ENCODE data around the gene PAM.

PAM gene

DNA sequence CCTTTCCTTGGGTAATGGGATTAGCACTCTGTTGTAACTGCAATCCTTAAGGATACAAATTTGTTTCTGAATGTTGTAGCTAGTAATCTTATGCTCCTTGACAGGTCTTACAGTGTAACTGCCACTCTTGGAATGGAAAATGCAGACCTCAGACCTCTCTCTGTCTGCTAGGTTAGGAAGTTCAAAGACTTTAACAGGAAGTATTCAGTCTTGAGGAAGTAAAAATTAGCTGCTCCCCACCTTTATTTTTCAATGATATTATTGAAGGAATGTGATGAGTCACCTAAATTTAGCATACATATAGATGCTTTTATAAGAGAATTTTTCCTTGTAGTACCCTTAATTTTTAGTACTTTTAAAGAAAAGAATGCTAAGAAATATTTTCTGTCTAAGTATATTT, 71.5 kb downstream of the PAM start:
- Histone ChIP-seq H3K27ac (replicated peaks) (no peak overlapping the region), H3K27me3 (ENCODE audit: insufficient read depth, poor library complexity, severe bottlenecking) (no peaks in the 10 kb centered on the region), H3K4me3 (replicated peaks; ENCODE audit: insufficient read depth, low read length) (no peak overlapping the region)
- no peak for DNase-seq (ENCODE audit: low read depth in 1 of 2, low spot score in 1 of 2)
- TF ChIP-seq SPI1 (IDR thresholded peaks at IDR 0.05; ENCODE audit: borderline replicate concordance, low read depth): no peak
- no peak for TF ChIP-seq GABPA (IDR thresholded peaks at IDR 0.05; ENCODE audit: low read depth)
- TF ChIP-seq CTCF (IDR thresholded peaks at IDR 0.05; ENCODE audit: insufficient read depth, low read length): no peak
- TF ChIP-seq POLR2AphosphoS5 (IDR thresholded peaks at IDR 0.05; ENCODE audit: low read depth): no peak
- no peak for TF ChIP-seq REST (IDR thresholded peaks at IDR 0.05; ENCODE audit: insufficient replicate concordance, low read depth)

DNA sequence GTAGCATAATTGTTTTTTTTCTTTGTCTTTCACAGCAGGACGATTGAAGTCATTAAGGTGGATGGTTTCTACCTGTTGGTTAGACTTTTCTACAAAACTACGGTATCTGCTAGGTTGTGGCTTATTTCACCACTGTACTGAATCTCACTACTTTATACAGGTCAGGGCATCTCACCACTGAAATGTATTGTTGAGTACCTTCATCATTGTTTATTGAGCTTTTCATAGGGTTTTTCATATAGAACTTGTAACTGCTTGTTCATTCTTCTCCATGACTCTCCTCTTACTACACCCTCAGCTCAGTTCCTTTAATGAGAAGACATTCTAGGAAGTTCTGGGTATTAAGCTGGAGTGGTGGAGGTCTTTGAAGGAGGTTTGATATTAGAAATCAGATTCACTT, 75.1 kb downstream of the PAM start:
- DNase-seq (ENCODE audit: low read depth in 1 of 2, low spot score in 1 of 2): no peak
- H3K27me3 ChIP-seq (ENCODE audit: insufficient read depth, poor library complexity, severe bottlenecking): no peaks in the 10 kb centered on the region
- no peak overlapping the region for H3K4me3 ChIP-seq (replicated peaks; ENCODE audit: insufficient read depth, low read length)
- no peak overlapping the region for H3K27ac ChIP-seq (replicated peaks)
- TF ChIP-seq POLR2AphosphoS5 (IDR thresholded peaks at IDR 0.05; ENCODE audit: low read depth): no peak
- no peak for TF ChIP-seq REST (IDR thresholded peaks at IDR 0.05; ENCODE audit: insufficient replicate concordance, low read depth)
- no peak for TF ChIP-seq CTCF (IDR thresholded peaks at IDR 0.05; ENCODE audit: insufficient read depth, low read length)
- no peak for TF ChIP-seq SPI1 (IDR thresholded peaks at IDR 0.05; ENCODE audit: borderline replicate concordance, low read depth)
- TF ChIP-seq GABPA (IDR thresholded peaks at IDR 0.05; ENCODE audit: low read depth): no peak

DNA sequence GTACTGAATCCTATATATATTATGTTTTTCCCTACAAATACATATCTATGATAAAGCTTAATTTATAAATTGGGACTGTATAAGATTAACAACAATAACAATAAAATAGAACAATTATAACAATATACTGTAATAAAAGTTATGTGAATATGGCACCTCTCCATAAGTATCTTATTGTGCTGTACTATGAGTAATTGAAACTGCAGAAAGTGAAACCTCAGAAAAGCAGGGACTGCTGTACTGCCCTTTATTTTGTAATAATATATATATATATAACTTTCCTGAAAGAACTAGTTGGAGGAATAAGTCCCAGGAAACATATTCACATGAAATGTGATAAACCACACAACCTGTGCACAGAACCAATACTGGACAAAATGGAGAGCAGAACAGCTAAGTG, 77.3 kb downstream of the PAM start:
- TF ChIP-seq REST (IDR thresholded peaks at IDR 0.05; ENCODE audit: insufficient replicate concordance, low read depth) (no peak), CTCF (IDR thresholded peaks at IDR 0.05; ENCODE audit: insufficient read depth, low read length) (no peak), POLR2AphosphoS5 (IDR thresholded peaks at IDR 0.05; ENCODE audit: low read depth) (no peak), GABPA (IDR thresholded peaks at IDR 0.05; ENCODE audit: low read depth) (no peak), SPI1 (IDR thresholded peaks at IDR 0.05; ENCODE audit: borderline replicate concordance, low read depth) (no peak)
- Histone ChIP-seq H3K27ac (replicated peaks) (no peak overlapping the region), H3K4me3 (replicated peaks; ENCODE audit: insufficient read depth, low read length) (no peak overlapping the region), H3K27me3 (ENCODE audit: insufficient read depth, poor library complexity, severe bottlenecking) (no peaks in the 10 kb centered on the region)
- DNase-seq (ENCODE audit: low read depth in 1 of 2, low spot score in 1 of 2): no peak
